CD14-positive monocyte (primary cell): ENCODE measurements around the gene TUBB. TPM values are rescaled to one million over a fixed set of nuclear protein-coding genes. Genes with fewer than 3 reads are reported as not detected.

Experiments used
- DNase-seq, 3 donors: peaks; one replicate each; pipeline ENCODE4 v3.0.0-alpha.2; 2011 to 2022
- H2AFZ ChIP-seq: 2 replicates; pipeline ENCODE4 v1.6.0; 2012; ENCODE audit warnings: mild to moderate bottlenecking, low read depth, low read length, inconsistent platforms; ENCODE audit not compliant: insufficient read depth, poor library complexity, severe bottlenecking
- H3K27ac ChIP-seq, 2 donors: 1 replicate in 1 of 2; 2 replicates in 1 of 2; pipeline ENCODE4 v1.5.1; 2012 to 2013; ENCODE audit warnings: low read length in 2 of 2, control low read depth in 1 of 2, inconsistent platforms in 1 of 2, low read depth in 1 of 2, mild to moderate bottlenecking in 1 of 2
- H3K27me3 ChIP-seq, 2 donors: one replicate each; pipeline versions ENCODE4 v1.6.0 to v1.6.1; 2011 to 2013; ENCODE audit warnings: low read length in 2 of 2; ENCODE audit not compliant: control insufficient read depth in 2 of 2, insufficient read depth in 2 of 2
- H3K36me3 ChIP-seq, 2 donors: replicated peaks in 1 of 2; 1 replicate in 1 of 2; 2 replicates in 1 of 2; pipeline versions ENCODE4 v1.5.1 to v1.6.1; 2012 to 2013; ENCODE audit warnings: low read length in 2 of 2, control low read depth in 1 of 2, inconsistent platforms in 1 of 2, mild to moderate bottlenecking in 1 of 2; ENCODE audit not compliant: insufficient read depth in 2 of 2, control insufficient read depth in 1 of 2
- H3K4me1 ChIP-seq, 2 donors: 1 replicate in 1 of 2; 2 replicates in 1 of 2; pipeline versions ENCODE4 v1.5.1 to v1.6.1; 2012 to 2013; ENCODE audit warnings: low read length in 2 of 2, control low read depth in 1 of 2, inconsistent platforms in 1 of 2, mild to moderate bottlenecking in 1 of 2, moderate library complexity in 1 of 2; ENCODE audit not compliant: insufficient read depth in 2 of 2, control insufficient read depth in 1 of 2
- H3K4me2 ChIP-seq: replicated peaks from 2 replicates; pipeline ENCODE3; 2012; ENCODE audit warnings: low read length, moderate library complexity, mild to moderate bottlenecking; ENCODE audit not compliant: poor library complexity, severe bottlenecking; ENCODE audit errors: extremely low read depth
- H3K4me3 ChIP-seq, 3 experiments: fragments of 200-600 bp in 1 of 3; sonication (generic) in 1 of 3; replicated peaks in 1 of 3; 1 replicate in 2 of 3; 2 replicates in 1 of 3; pipeline ENCODE4 v1.5.1; 2011 to 2013; ENCODE audit warnings: low read length in 3 of 3, mild to moderate bottlenecking in 3 of 3, control low read depth in 2 of 3, low read depth in 2 of 3, inconsistent platforms in 1 of 3, moderate library complexity in 1 of 3
- H3K79me2 ChIP-seq: 2 replicates; pipeline ENCODE4 v1.6.0; 2012; ENCODE audit warnings: mild to moderate bottlenecking, control low read depth, inconsistent platforms, low read length, moderate library complexity; ENCODE audit not compliant: insufficient read depth
- H3K9ac ChIP-seq: 2 replicates; pipeline ENCODE4 v1.6.0; 2017; ENCODE audit warnings: low read length, mild to moderate bottlenecking; ENCODE audit not compliant: insufficient read depth, poor library complexity, severe bottlenecking
- H3K9me3 ChIP-seq, 2 donors: replicated peaks in 1 of 2; 1 replicate in 1 of 2; 2 replicates in 1 of 2; pipeline versions ENCODE4 v1.5.1 to v1.6.1; 2012 to 2013; ENCODE audit warnings: low read length in 2 of 2, control low read depth in 1 of 2; ENCODE audit not compliant: control insufficient read depth in 1 of 2, insufficient read depth in 1 of 2
- H4K20me1 ChIP-seq: 2 replicates; pipeline ENCODE4 v1.6.0; 2012; ENCODE audit warnings: mild to moderate bottlenecking, low read length, control low read depth, moderate library complexity; ENCODE audit not compliant: insufficient read depth
- H3K27ac Mint-ChIP-seq, 7 donors: one replicate each; pipeline ENCODE4 v1.8.0; 2020; ENCODE audit warnings: mild to moderate bottlenecking in 7 of 7, mixed read lengths in 7 of 7, moderate library complexity in 6 of 7, inconsistent platforms in 2 of 7
- H3K27me3 Mint-ChIP-seq, 3 donors: one replicate each; pipeline ENCODE4 v1.8.0; 2021 to 2022; ENCODE audit warnings: low read depth in 3 of 3, mild to moderate bottlenecking in 3 of 3, mixed read lengths in 3 of 3, moderate library complexity in 3 of 3, inconsistent platforms in 1 of 3
- H3K36me3 Mint-ChIP-seq, 2 donors: one replicate each; pipeline ENCODE4 v1.8.0; 2020; ENCODE audit warnings: mixed read lengths in 2 of 2, inconsistent platforms in 1 of 2, mild to moderate bottlenecking in 1 of 2
- H3K4me1 Mint-ChIP-seq: one replicate; pipeline ENCODE4 v1.8.0; 2020; ENCODE audit warnings: mild to moderate bottlenecking, mixed read lengths
- H3K4me3 Mint-ChIP-seq, 2 donors: one replicate each; pipeline ENCODE4 v1.8.0; 2020; ENCODE audit warnings: mild to moderate bottlenecking in 2 of 2, mixed read lengths in 2 of 2, moderate library complexity in 1 of 2
- H3K9me3 Mint-ChIP-seq, 7 donors: one replicate each; pipeline ENCODE4 v1.8.0; 2020 to 2022; ENCODE audit warnings: mixed read lengths in 7 of 7, mild to moderate bottlenecking in 6 of 7, moderate library complexity in 6 of 7, inconsistent platforms in 2 of 7
- WGBS: methylation state at CpG from one replicate; pipeline ENCODE4 v1.1.5; 2013; ENCODE audit warnings: missing lambda C conversion rate; ENCODE audit not compliant: insufficient coverage; 5-methylcytosine and 5-hydroxymethylcytosine counted together
- intact Hi-C, 2 donors: fragments of 100-400 bp; cut with micrococcal nuclease; formaldehyde crosslinking; loops; one replicate each; pipeline versions ENCODE4 v1.15.0 to v1.15.1; 2023
- polyA plus RNA-seq, 3 donors: library from polyadenylated mRNA; depleted of rRNA in 1 of 3; unstranded in 2 of 3; stranded (reverse) in 1 of 3; fragments of 300-500 nt in 2 of 3; fragments of >200 nt in 1 of 3; fragmentation: Illumina TruSeq in 2 of 3; gene quantifications; 1 replicate in 2 of 3; 2 replicates in 1 of 3; pipeline ENCODE4 v1.2.3, GENCODE V29; 2012 to 2021
- TF ChIP-seq, protein P1 (sequence below): fragments of 200-600 bp; IDR thresholded peaks from one replicate; pipeline ENCODE4 v1.8.0; 2022; ENCODE audit warnings: antibody characterized with exemption, mild to moderate bottlenecking

Gene TUBB
- polyA plus RNA-seq, 3 donors = 48.4 to 130 (median 57.0) TPM

DNA sequence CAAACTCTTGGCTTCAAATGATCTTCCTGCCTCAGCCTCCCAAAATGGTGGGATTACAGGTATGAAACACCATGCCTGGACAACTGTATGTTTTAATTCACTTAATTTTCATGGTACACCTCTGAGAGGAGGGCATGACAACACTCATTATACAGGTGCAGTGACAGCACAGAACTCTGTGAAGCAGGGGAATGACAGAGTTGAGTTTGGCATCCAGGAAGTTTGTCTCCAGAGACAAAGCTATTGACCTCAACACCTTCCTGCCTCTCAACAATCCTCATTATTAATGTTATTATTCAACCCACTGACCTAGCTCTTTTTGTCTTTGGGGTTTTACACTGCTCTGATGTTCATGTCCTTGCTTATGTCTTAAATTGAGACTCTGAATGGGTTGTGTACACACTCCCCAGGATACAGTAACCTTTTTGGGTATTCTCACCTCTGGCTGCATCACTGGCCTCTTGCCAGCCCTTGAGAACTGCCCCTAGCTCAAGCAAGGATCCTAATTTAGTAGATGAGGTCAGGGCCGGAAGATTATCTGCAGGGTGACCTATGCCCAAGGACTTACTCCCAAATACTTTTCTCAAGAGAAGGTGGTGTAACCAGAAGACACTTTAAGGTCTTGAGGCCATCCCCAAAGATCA, 37.2 kb downstream of the TUBB start:
- no peaks in the 10 kb centered on the region for H3K27me3 ChIP-seq
- H4K20me1 ChIP-seq = no peaks in the 10 kb centered on the region
- H3K79me2 ChIP-seq = no peaks in the 10 kb centered on the region
- Mint-ChIP-seq H3K9me3 (peaks cover 0 to 3% (median 0%) of the 10 kb centered on the region in 7 donors), H3K4me1 (peaks cover 60% of the 10 kb centered on the region), H3K27ac (no peak overlapping the region), H3K36me3 (peaks cover 3 to 5% of the 10 kb centered on the region in 2 donors), H3K4me3 (no peak overlapping the region), H3K27me3 (peaks cover 3 to 12% (median 9%) of the 10 kb centered on the region in 3 donors)
- DNase-seq = no peak
- no CpG with 5 or more reads among the region's 1 CpG for WGBS
- H3K9ac ChIP-seq = no peak overlapping the region
- H3K9me3 ChIP-seq = no peaks in the 10 kb centered on the region
- TF ChIP-seq, protein P1, sequence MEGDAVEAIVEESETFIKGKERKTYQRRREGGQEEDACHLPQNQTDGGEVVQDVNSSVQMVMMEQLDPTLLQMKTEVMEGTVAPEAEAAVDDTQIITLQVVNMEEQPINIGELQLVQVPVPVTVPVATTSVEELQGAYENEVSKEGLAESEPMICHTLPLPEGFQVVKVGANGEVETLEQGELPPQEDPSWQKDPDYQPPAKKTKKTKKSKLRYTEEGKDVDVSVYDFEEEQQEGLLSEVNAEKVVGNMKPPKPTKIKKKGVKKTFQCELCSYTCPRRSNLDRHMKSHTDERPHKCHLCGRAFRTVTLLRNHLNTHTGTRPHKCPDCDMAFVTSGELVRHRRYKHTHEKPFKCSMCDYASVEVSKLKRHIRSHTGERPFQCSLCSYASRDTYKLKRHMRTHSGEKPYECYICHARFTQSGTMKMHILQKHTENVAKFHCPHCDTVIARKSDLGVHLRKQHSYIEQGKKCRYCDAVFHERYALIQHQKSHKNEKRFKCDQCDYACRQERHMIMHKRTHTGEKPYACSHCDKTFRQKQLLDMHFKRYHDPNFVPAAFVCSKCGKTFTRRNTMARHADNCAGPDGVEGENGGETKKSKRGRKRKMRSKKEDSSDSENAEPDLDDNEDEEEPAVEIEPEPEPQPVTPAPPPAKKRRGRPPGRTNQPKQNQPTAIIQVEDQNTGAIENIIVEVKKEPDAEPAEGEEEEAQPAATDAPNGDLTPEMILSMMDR = no peak
- no peak overlapping the region for H3K27ac ChIP-seq
- intact Hi-C loops = no loop called here
- H3K36me3 ChIP-seq = no peaks in the 10 kb centered on the region
- peaks cover 50 to 51% of the 10 kb centered on the region in 2 donors for H3K4me1 ChIP-seq
- H3K4me2 ChIP-seq = no peak overlapping the region
- no peak overlapping the region for H3K4me3 ChIP-seq
- H2AFZ ChIP-seq = no peak overlapping the region

DNA sequence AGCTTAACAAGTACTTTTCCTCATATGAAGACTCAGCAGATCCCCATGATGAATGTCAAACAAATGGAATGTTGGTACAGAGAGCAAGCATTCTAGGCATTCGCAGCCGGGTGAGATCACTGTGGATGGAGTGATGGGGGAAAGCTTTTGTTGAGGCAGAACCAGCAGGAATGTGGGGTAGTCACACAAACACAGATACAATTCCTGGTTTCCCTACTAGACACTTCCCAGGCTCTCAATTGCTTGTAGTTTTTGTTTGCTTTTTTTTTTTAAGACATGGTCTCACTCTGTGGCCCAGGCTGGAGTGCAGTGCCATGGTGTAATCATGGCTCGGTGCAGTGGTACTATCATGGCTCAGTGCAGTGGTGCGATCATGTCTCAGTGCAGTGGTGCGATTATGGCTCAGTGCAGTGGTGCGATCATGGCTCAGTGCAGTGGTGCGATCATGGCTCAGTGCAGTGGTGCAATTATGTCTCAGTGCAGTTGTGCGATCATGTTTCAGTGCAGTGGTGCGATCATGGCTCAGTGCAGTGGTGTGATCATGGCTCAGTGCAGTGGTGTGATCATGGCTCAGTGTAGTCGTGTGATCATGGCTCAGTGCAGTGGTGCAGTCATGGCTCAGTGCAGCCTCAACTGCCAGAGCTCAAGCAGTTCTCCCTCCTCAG, 39.6 kb downstream of the TUBB start:
- WGBS = 96% methylated on average over 8 of the region's 10 CpGs
- Histone ChIP-seq H3K4me1 (peaks cover 49 to 54% of the 10 kb centered on the region in 2 donors), H3K36me3 (no peaks in the 10 kb centered on the region), H3K27ac (peak overlapping the region in 1 of 2 donors; percentile 38), H2AFZ (no peak overlapping the region), H3K4me2 (peak overlapping the region; percentile 29), H3K79me2 (no peaks in the 10 kb centered on the region), H3K9ac (no peak overlapping the region), H3K27me3 (no peaks in the 10 kb centered on the region), H3K4me3 (no peak overlapping the region), H3K9me3 (no peaks in the 10 kb centered on the region), H4K20me1 (no peaks in the 10 kb centered on the region)
- TF ChIP-seq, protein P1 = no peak
- intact Hi-C loops = loop anchor here in 1 of 2 donors (10.0 kb wide), 1 partner anchor 115 kb away; no protein-coding TSS in a partner anchor
- H3K4me3 Mint-ChIP-seq = no peak overlapping the region
- DNase-seq = no peak
- peaks cover 13 to 20% (median 19%) of the 10 kb centered on the region in 3 donors for H3K27me3 Mint-ChIP-seq
- peaks cover 63% of the 10 kb centered on the region for H3K4me1 Mint-ChIP-seq
- peak overlapping the region in 5 of 7 donors; percentile 79 to 96 (median 85) for H3K27ac Mint-ChIP-seq
- H3K36me3 Mint-ChIP-seq = peaks cover 0 to 7% of the 10 kb centered on the region in 2 donors
- H3K9me3 Mint-ChIP-seq = no peaks in the 10 kb centered on the region
